ENCODE results near the gene RFX6.

Gene RFX6

DNA sequence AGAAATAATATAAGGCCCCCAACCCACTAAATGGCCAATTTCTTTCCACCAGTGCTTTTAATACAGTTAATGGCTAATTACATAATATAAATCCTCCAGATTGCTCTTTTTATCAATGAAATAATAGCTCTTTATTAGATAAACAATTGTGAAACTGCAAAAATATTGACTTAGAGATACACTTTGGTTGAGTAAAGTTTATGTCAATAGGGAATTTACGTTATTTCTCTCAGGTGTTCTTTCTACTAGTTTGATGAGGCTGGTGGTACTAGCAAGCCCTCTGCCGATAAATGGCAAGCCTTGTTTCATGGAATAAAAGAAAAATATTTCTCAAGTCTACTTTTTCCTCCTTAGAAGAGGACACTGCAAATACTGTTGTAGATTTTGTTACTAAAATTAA is 18.9 kb downstream of the RFX6 start:
- no peak for DNase-seq (ENCODE audit: low read depth in 2 of 2)

GRCh38 chr6:116902634-116903033 is 25.6 kb downstream of the RFX6 start:
- DNase-seq (ENCODE audit: low read depth in 2 of 2): no peak

DNA sequence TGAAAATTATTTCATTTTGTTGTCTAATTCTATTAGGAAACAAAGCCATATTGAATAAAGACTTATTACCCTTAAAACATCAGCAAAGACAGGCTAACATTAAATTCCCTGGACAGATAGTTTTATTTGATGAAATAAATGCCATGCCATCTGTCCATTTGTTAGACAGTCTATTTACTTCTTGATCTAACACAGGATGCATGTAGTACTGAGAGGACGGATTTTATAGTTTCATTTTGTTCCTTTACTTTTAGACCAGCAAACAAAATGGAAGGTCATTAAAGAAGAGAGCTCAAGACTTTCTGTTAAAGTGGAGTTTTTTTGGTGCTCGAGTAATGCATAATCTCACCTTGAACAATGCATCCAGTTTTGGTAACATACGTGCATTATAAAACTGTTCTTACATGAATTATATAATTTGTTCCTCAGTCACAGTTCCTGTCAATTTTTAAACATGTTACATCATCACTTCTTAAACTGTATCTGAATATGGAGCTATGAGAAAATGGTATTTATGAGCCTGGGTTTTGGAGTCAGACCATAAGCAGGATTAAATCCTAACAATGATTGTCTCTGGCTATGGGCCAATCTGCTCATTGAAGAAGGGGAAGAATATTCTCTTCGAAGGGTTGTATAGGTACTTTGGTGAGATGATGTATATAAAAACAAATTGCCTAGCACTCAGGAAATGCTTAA is 46.0 kb downstream of the RFX6 start:
- DNase-seq (ENCODE audit: low read depth in 2 of 2): no peak

GRCh38 chr6:116924245-116924644 is 47.2 kb downstream of the RFX6 start:
- no peak for DNase-seq (ENCODE audit: low read depth in 2 of 2)

- DNase-seq (ENCODE audit: low read depth in 2 of 2): no peak
Measured at GRCh38 chr6:116925088-116925794, 48.2 kb downstream of the RFX6 start.

- no peak for DNase-seq (ENCODE audit: low read depth in 2 of 2)
Measured at GRCh38 chr6:116928677-116929076, 51.6 kb downstream of the RFX6 start.

GRCh38 chr6:116929825-116930224 is 52.8 kb downstream of the RFX6 start:
- no peak for DNase-seq (ENCODE audit: low read depth in 2 of 2)

DNA sequence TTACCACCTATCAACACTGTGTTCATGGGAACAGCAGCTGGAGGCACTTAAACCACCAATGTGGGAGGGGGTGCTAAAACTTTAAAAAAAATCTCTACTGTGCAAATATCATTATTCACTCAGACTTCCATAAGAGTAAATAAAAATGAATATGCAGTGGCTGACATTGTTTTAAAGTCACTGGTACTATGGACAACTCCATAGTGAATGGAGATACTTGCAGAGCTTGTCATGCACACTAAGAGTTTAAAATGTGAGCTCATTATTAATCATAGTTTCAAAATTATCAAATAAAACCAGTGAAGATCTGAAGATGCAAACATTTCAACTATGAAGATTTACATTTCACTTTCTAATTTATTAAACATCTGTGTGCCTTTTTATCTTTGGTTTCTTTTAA is 54.4 kb downstream of the RFX6 start:
- DNase-seq (ENCODE audit: low read depth in 2 of 2): no peak

- no peak for DNase-seq (ENCODE audit: low read depth in 2 of 2)
Measured at GRCh38 chr6:116932496-116932895, 55.5 kb downstream of the RFX6 start.

- DNase-seq (ENCODE audit: low read depth in 2 of 2): no peak
Measured at GRCh38 chr6:116933485-116933884, 56.4 kb downstream of the RFX6 start.

DNA sequence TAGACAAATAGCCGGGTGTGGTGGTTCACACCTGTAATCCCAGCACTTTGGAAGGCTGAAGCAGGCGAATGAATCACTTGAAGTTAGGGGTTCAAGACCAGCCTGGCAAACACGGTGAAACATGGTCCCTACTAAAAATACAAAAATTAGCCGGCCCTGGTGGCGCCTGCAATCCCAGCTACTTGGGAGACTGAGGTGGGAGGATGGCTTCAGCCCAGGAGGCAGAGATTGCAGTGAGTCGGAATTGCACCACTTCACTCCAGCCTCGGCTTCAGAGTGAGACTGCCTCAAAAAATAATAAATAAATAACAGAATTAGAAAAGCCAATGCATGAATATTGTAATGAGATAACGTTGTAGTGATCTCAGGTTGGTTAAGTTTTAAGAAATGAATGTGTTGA is 61.3 kb downstream of the RFX6 start:
- DNase-seq (ENCODE audit: low read depth in 2 of 2): no peak

DNA sequence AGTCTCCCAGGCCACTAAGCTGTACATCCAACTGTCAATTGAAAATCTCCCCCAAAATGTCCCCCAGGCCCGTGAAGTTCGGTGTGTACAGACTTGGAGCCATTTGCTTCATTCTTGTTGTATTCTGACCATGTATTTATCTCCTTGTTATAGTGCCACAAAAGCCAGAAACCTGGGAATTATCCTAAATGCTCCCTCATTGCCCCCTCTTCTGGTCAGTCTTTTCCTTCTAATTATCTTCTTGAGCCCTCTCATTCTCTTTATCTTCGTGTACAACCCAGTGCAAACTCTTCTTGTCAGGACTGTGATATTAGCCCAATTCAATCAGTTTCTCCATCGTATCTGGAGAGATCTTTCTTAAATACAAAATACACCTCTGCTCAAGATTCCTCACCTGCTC is 64.7 kb downstream of the RFX6 start:
- DNase-seq (ENCODE audit: low read depth in 2 of 2): no peak

- DNase-seq (ENCODE audit: low read depth in 2 of 2): no peak
Measured at GRCh38 chr6:116945809-116946208, 68.8 kb downstream of the RFX6 start.

- DNase-seq (ENCODE audit: low read depth in 2 of 2): no peak
Measured at GRCh38 chr6:116948533-116949304, 71.7 kb downstream of the RFX6 start.

GRCh38 chr6:116949964-116950363 is 72.9 kb downstream of the RFX6 start:
- no peak for DNase-seq (ENCODE audit: low read depth in 2 of 2)

DNA sequence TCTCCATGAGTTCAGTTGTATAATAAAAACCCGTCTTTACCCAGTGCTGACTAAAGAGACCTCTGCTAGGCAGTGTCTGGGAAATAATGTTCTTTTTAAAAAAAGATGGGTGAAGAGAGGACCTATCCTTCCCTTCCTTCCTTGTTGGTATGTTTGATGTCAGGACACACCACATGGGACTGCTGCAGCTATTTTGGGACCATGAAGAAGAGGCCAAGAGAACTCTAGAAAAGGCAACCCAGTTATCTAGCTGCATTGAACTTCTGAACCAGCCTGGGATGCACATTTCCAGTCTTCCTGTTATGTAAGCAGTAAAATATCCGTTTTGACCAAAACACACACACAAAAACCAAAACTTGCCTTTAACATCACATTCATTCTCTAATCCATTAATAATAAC is 77.3 kb downstream of the RFX6 start:
- DNase-seq (ENCODE audit: low read depth in 2 of 2): no peak

DNA sequence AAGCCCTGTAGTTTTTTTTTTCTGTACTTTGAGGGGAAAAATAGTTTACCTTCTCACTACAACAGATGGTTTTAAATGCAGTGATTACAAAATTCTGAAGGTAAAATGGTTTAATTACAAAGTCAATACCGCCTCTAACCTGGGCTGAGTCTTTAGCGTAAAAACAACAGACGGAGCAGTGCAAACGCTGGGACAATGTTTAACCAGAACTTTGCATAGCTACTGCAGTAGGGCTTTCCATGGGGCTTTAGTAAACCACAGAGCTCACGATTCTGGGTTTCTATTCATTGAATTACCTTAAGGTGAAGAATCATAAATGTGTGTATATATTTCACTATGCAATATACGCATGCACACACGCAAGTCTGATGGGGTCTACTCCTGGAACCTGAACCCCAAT is 77.9 kb downstream of the RFX6 start:
- no peak for DNase-seq (ENCODE audit: low read depth in 2 of 2)

DNA sequence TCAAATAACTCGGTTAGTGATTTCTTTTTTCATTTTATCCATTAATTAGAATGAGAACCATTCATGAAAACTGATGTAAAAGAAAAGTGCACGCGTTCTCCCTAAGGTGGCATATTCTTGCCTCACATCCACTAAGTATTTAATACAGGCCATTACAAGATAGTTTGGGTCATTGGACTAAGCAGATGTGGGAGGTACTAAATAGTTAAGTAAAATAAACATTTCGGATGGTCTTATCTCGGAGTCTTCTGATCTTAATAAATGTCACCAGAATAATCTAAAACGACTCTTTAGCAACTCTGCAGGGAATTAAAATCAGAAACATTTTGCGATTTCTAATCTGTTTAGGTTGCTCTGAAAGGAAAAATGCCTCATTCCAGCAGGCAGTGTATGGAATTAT is 78.7 kb downstream of the RFX6 start:
- no peak for DNase-seq (ENCODE audit: low read depth in 2 of 2)

DNA sequence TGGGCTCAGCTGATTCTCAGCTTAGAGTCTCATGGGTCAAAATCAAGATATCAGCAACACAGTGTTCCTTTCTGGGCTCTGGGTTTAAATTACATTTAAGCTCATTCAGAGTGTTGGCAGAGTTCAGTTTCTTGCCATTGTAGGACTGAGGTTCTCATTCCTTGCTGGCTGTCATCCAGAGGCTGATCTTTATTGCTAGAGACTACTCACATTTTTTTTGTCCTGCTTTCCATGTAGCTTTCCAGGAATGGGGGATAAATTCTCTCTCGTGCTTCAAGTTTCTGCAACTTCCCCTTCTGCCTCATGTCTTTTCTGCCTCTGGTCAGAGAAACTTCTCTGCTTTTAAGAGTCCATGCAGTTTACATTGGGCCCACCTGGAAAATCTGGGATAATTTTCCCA is 86.9 kb downstream of the RFX6 start:
- DNase-seq (ENCODE audit: low read depth in 2 of 2): no peak

DNA sequence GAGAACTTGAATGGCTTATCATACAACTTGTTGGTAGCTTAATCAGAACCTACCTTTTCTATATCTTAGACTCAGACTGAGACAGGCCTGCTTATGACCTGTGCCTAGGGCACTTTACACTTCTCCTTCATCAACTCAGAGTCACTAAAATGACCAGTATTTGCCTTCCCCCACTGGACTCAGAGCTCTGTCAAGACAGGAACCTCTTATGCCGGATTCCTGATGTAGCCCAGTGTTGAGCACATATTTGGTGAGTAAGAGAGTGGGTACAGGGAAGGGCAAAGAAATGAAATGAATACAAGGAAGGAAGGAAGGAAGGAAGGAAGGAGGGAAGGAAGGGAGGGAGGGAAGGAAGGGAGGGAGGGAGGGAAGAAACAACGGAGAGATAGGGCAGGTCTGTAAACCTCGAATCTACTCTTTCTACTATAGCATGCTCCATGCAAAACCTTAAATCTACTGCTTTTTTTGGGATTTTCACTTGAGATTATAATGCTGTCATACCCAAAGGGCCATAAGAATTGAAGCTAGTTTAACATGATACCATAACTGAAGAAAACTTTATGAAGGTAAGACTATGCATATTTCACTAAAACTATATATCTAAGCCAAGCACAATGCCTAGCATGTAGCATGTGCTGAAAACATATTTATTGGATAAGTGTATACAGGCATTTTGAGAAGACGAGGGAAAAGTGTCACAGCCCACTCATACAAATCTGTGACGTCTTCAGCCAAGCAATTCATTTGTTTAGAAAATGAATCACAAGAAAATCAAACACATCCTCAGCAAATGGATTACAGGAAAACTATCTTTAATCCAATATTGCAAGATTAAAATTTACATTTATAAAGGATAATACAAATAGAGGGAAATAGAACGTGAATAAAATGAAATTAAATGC is 89.9 kb downstream of the RFX6 start:
- no peak for DNase-seq (ENCODE audit: low read depth in 2 of 2)

DNA sequence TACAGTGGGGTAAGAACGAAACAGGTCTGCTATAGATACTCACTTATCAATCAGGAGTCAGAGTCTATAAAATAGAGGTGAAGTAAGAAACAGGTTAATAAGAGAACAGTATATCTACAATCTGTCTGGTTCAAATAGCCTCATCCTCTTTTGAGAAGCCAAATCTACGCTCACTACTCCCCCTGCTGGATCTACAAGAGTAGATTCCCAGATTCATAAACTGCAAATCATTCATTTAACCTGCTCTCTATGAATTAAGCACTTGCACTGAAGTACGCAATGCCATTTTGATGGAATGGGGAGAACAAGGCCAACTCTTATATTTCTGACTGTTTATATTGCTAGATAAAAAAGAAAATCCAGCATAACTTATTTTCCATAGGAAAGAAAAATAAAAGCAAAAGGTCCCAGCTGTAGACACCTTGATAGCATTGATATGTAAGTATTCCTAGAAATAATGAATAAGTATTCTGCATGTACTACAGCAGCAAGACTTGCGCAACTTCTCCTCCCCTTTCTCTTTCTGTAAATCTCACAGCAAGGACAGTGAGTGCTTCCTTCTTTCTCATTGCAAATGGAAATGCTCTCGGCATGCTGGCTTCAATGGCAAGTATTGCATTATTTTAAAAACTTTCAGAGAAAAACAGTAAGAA is 92.3 kb downstream of the RFX6 start:
- DNase-seq (ENCODE audit: low read depth in 2 of 2): no peak
